ENCODE results near the gene GNAS.

GRCh38 chr20:58880994-58881752 is 28.7 kb downstream of the GNAS start:
- TF ChIP-seq CTCF (IDR thresholded peaks at IDR 0.05 in 8 of 11, conservative IDR thresholded peaks at IDR 0.05 in 3 of 11) (no peak), POLR2AphosphoS5 (IDR thresholded peaks at IDR 0.05) (no peak), POLR2A (IDR thresholded peaks at IDR 0.05) (no peak)
